ENCODE measurements around the gene TNPO3. TPM values are rescaled to one million over a fixed set of nuclear protein-coding genes. Genes with fewer than 3 reads are reported as not detected.

Gene TNPO3
- total RNA-seq, 1 donor from 2014 or later = 96.2 TPM

GRCh38 chr7:128928882-128929788 lies 125.8 kb downstream of the TNPO3 start:
- no peaks in the 10 kb centered on the region for H3K36me3 ChIP-seq
- H3K27me3 Mint-ChIP-seq (ENCODE audit: insufficient read depth, low read depth) = peaks cover under 1% of the 10 kb centered on the region
- H3F3A ChIP-seq (ENCODE audit: low read depth) = no peaks in the 10 kb centered on the region
- H3K9me3 Mint-ChIP-seq = no peaks in the 10 kb centered on the region
- H3K27ac ChIP-seq = no peak overlapping the region
- H3K9ac ChIP-seq = no peak overlapping the region
- no peaks in the 10 kb centered on the region for H3K36me3 Mint-ChIP-seq
- TF ChIP-seq CTCF (IDR thresholded peaks at IDR 0.05) (no peak), EZH2phosphoT487 (IDR thresholded peaks at IDR 0.05) (no peak), EZH2 (IDR thresholded peaks at IDR 0.05) (no peak)
- no peaks in the 10 kb centered on the region for H4K20me1 ChIP-seq (ENCODE audit: low read depth)
- no peaks in the 10 kb centered on the region for H3K79me2 ChIP-seq (ENCODE audit: low read depth)
- no peak for DNase-seq (ENCODE audit: low spot score)
- no peak overlapping the region for H3K4me3 Mint-ChIP-seq
- H3K27ac Mint-ChIP-seq = no peak overlapping the region
- no peaks in the 10 kb centered on the region for H3K27me3 ChIP-seq
- H2AFZ ChIP-seq (replicated peaks) = no peak overlapping the region
- no peak overlapping the region for H3K4me3 ChIP-seq
- H3K4me2 ChIP-seq = no peak overlapping the region
- no peaks in the 10 kb centered on the region for H3K4me1 ChIP-seq
- no peaks in the 10 kb centered on the region for H3K9me3 ChIP-seq (ENCODE audit: low read depth)
- peaks cover 3% of the 10 kb centered on the region for H3K4me1 Mint-ChIP-seq

- Histone ChIP-seq H3K4me1 (no peaks in the 10 kb centered on the region), H3K27ac (no peak overlapping the region), H3K36me3 (no peaks in the 10 kb centered on the region), H3K4me3 (no peak overlapping the region), H3F3A (ENCODE audit: low read depth) (no peaks in the 10 kb centered on the region), H3K79me2 (ENCODE audit: low read depth) (no peaks in the 10 kb centered on the region), H3K9me3 (ENCODE audit: low read depth) (no peaks in the 10 kb centered on the region), H3K27me3 (no peaks in the 10 kb centered on the region), H3K4me2 (no peak overlapping the region), H2AFZ (replicated peaks) (no peak overlapping the region), H4K20me1 (ENCODE audit: low read depth) (no peaks in the 10 kb centered on the region), H3K9ac (no peak overlapping the region)
- Mint-ChIP-seq H3K4me1 (peaks cover 1% of the 10 kb centered on the region), H3K9me3 (no peaks in the 10 kb centered on the region), H3K4me3 (peak overlapping the region; percentile 38), H3K27ac (no peak overlapping the region), H3K27me3 (ENCODE audit: insufficient read depth, low read depth) (no peaks in the 10 kb centered on the region), H3K36me3 (no peaks in the 10 kb centered on the region)
- no peak for DNase-seq (ENCODE audit: low spot score)
- TF ChIP-seq CTCF (IDR thresholded peaks at IDR 0.05) (no peak), EZH2 (IDR thresholded peaks at IDR 0.05) (no peak), EZH2phosphoT487 (IDR thresholded peaks at IDR 0.05) (no peak)
Observed at GRCh38 chr7:128928159-128928813, 126.6 kb downstream of the TNPO3 start.

- Histone ChIP-seq H3K9ac (no peak overlapping the region), H3K4me2 (no peak overlapping the region), H3K27me3 (no peaks in the 10 kb centered on the region), H4K20me1 (ENCODE audit: low read depth) (no peaks in the 10 kb centered on the region), H3K4me3 (no peak overlapping the region), H3K27ac (no peak overlapping the region), H3K79me2 (ENCODE audit: low read depth) (no peaks in the 10 kb centered on the region), H3K4me1 (peaks cover 14% of the 10 kb centered on the region), H3K36me3 (no peaks in the 10 kb centered on the region), H3K9me3 (ENCODE audit: low read depth) (no peaks in the 10 kb centered on the region), H3F3A (ENCODE audit: low read depth) (peaks cover 13% of the 10 kb centered on the region), H2AFZ (replicated peaks) (no peak overlapping the region)
- TF ChIP-seq EZH2 (IDR thresholded peaks at IDR 0.05) = no peak
- no peak for TF ChIP-seq EZH2phosphoT487 (IDR thresholded peaks at IDR 0.05)
- no peak for TF ChIP-seq CTCF (IDR thresholded peaks at IDR 0.05)
- no peak for DNase-seq (ENCODE audit: low spot score)
- H3K27me3 Mint-ChIP-seq (ENCODE audit: insufficient read depth, low read depth) = peaks cover 4% of the 10 kb centered on the region
- no peaks in the 10 kb centered on the region for H3K9me3 Mint-ChIP-seq
- H3K4me3 Mint-ChIP-seq = no peak overlapping the region
- H3K4me1 Mint-ChIP-seq = peaks cover 17% of the 10 kb centered on the region
- H3K36me3 Mint-ChIP-seq = no peaks in the 10 kb centered on the region
- no peak overlapping the region for H3K27ac Mint-ChIP-seq
Observed at GRCh38 chr7:128924707-128925588, 130.0 kb downstream of the TNPO3 start.

All from neural progenitor cell (in vitro differentiated cells).